ENCODE measurements around the gene NBPF15.
"Not testable (repeated sequence)": the region's sequence is repeated elsewhere in the genome, so short reads cannot be mapped to it uniquely, and the experiment has no call there.

The NBPF15 gene, protein sequence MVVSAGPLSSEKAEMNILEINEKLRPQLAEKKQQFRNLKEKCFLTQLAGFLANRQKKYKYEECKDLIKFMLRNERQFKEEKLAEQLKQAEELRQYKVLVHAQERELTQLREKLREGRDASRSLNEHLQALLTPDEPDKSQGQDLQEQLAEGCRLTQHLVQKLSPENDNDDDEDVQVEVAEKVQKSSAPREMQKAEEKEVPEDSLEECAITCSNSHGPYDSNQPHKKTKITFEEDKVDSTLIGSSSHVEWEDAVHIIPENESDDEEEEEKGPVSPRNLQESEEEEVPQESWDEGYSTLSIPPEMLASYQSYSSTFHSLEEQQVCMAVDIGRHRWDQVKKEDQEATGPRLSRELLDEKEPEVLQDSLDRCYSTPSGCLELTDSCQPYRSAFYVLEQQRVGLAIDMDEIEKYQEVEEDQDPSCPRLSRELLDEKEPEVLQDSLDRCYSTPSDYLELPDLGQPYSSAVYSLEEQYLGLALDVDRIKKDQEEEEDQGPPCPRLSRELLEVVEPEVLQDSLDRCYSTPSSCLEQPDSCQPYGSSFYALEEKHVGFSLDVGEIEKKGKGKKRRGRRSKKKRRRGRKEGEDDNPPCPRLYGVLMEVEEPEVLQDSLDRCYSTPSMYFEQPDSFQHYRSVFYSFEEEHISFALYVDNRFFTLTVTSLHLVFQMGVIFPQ

DNA sequence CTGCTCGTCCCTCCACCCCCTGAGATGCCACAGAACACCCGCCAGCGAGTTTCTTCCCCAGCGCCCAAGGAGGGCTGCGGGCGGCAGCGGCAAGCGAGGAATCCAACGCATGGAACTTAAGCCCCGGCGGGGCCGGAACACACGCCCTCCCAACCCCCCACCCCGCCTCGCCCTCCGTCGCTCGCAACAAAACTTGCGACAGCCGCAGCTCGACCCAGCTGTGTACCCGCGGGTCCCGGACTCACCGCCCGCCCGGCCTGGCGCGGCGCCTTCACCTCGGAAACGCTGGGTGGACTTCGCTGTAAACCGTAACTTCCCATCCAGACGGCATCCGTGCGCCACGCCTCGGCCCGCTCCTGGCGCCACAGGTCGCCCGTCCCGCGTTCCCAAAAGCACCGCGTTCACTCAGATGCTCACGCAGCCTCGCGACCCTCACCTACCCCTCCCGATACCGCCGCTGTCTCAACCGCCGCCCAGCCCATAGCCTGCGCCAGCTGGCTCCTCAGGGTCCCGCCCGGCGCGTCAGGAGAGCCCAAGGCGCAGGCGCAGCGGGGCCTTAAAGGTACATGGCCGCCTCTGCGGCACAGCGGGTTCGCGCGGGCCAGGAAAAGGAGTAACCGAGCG lies at the start of gene NBPF15:
NBPF15 (minus strand) TSS at position 534 of the 624 bp plus-strand sequence. CDS start 21,666 bp downstream, outside the sequence.
- peak; percentile 43 for DNase-seq (ENCODE audit: low spot score)

DNA sequence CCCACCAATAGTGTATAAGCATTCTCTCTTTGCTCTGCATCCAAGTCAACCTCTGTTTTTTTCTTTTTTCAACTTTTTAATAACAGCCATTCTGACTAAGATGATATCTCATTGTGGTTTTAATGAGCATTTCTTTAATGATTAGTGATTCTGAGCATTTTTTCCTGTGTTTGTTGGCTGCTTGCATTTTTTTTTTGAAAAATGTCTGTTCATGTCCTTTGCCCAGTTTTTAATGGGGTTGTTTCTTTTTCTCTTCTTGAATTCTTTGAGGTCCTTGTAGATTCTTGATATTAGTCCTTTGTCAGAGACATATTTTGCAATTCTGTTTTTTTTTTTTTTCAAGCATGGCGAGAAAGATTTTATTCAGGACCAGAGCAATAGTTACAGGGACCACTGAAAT lies 35.0 kb upstream of the NBPF15 start:
- DNase-seq (ENCODE audit: low spot score), result not testable (repeated sequence)

GRCh38 chr1:144494130-144494529 lies 32.7 kb upstream of the NBPF15 start:
- not testable (repeated sequence) for DNase-seq (ENCODE audit: low spot score)

- peak; percentile 3 for DNase-seq (ENCODE audit: low spot score)
These were observed 28.9 kb upstream of the NBPF15 start for GRCh38 chr1:144490394-144490793.

DNA sequence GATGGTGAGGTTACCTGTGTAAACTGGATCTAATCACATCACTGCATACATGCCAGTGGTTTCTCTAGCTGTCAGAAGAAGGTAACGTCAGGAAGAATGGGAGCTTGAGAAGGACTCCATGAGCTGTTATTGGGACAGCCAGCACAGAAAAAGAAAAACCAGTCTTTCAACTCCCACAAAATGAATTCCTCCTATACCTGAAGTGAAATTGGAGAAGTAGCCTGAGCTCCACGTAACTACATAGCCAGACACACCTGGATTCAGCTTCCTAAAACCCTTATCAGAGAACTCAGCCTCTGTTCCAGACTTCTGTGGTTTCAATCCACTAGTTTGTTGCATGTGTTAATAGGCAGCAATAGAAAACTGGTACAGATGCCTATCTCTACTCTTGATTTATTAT lies 25.5 kb upstream of the NBPF15 start:
- not testable (repeated sequence) for DNase-seq (ENCODE audit: low spot score)

- not testable (repeated sequence) for DNase-seq (ENCODE audit: low spot score)
These were observed 23.9 kb upstream of the NBPF15 start for GRCh38 chr1:144485048-144485993.

- not testable (repeated sequence) for DNase-seq (ENCODE audit: low spot score)
These were observed 12.4 kb upstream of the NBPF15 start for GRCh38 chr1:144473897-144474296.

DNA sequence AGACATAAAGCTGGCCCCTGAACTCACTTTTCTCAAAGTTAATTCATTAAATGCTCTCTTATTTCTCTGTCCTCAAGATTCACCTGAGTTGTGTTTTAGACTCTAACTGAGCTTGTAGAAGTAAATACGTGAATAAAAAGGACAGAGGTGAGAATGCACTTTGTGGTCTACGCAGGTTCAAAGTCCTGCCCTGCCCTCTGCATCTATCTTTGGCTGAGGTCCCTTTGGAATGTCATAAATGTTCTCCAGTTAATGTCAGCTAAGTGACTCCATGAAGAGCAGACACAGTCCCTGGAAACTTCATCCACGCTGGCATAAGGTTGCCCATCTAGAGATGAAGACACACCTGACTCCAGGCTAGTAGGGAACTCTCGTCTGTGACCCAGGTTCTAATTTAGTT lies 10.0 kb upstream of the NBPF15 start:
- DNase-seq (ENCODE audit: low spot score), result not testable (repeated sequence)

GRCh38 chr1:144461778-144462177 lies 309 bp upstream of the NBPF15 start:
- DNase-seq (ENCODE audit: low spot score), result not testable (repeated sequence)

GRCh38 chr1:144460686-144461085 lies 783 bp downstream of the NBPF15 start:
- DNase-seq (ENCODE audit: low spot score), result not testable (repeated sequence)

DNA sequence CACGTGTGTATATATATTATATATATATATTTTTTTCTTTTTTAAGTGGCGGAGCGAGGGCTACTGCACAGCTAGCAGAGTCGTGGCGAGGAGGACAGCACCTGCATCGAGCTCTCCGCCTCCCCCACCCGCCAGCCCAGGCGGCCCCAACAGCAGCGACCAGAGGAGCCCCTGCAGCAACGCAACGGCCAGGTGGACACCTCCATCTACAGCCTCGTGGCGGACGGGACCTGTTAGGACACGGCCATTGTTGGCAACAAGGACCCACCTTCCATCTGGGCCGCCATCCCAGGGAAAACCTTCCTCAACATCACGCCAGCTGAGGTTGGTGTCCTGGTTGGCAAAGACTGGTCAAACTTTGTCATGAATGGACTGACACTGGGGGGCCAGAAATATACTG lies 19.1 kb downstream of the NBPF15 start:
- DNase-seq (ENCODE audit: low spot score), result not testable (repeated sequence)

DNA sequence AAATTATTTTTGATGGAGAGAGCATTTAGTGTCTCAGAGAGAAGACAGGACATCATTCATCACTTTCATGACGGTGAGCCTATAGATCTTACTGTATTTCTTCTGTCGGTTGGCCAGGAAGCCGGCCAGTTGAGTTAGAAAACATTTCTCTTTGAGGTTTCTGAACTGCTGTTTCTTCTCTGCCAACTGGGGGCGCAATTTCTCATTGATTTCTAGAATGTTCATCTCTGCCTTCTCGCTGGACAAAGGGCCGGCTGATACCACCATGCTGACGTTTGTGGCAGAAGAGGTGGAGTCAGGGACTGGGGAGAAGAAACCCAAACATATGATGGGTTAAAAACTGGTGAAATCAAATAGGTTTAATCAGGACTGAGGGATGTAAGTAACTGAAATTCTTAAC lies 21.7 kb downstream of the NBPF15 start:
- not testable (repeated sequence) for DNase-seq (ENCODE audit: low spot score)

GRCh38 chr1:144418891-144419694 lies 42.4 kb downstream of the NBPF15 start:
- DNase-seq (ENCODE audit: low spot score), result peak; percentile 80

DNA sequence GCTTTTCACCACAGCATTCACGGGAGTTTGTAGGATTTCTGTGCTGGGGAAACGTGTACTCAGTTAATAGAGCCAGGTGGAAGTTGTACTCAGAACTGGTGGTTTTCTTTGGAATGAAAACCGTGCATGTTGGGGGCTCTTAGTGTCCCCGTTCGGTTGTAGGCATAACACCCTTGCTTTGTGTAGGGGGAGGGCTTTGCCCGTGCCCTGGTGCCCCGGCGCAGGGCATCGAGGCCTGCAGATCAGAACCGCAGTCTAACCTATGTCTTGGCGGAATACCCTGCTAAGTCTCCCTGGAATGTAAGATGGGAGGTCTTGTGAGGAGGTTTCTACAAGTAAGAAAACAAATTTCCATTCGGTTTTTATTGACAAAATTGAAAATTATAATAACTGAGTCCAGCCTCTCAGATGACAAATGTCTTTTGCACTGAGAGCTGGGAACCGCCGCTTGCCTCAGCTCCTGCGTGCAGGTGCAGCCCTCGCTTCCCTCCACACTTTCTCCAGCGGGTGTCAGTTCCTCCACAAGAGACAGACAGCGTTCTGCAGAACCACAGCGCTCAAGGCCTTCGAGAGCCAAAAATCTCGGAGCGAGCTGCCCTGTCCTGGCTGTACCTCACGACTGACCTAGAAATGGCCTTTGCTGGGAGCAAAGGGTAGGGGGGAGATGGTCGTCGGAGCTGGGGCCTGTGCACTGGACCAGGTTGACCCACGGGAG lies 47.9 kb downstream of the NBPF15 start:
- not testable (repeated sequence) for DNase-seq (ENCODE audit: low spot score)

- DNase-seq (ENCODE audit: low spot score), result peak; percentile 99
These were observed 48.7 kb downstream of the NBPF15 start for GRCh38 chr1:144412491-144413403.

GRCh38 chr1:144412068-144412471 lies 49.4 kb downstream of the NBPF15 start:
- DNase-seq (ENCODE audit: low spot score), result peak; percentile 85

DNA sequence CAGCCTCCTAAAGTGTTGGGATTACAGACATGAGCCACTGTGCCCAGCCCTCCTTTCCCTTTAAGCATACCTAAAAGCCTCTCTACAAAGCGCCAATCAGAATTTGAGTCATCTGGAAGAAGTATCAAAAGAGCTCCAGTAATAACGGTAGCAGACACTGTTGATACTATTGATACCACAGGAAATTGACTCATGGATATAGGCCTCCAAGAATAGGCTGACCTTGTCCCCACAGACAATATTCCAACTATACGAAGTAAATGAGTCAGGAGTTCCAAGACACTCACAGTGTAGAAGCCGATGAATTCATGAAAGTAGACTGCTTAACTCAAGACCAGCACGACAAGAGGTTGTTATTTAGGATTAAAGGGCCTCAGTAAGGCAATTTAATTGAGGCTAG lies 58.7 kb downstream of the NBPF15 start:
- not testable (repeated sequence) for DNase-seq (ENCODE audit: low spot score)

DNA sequence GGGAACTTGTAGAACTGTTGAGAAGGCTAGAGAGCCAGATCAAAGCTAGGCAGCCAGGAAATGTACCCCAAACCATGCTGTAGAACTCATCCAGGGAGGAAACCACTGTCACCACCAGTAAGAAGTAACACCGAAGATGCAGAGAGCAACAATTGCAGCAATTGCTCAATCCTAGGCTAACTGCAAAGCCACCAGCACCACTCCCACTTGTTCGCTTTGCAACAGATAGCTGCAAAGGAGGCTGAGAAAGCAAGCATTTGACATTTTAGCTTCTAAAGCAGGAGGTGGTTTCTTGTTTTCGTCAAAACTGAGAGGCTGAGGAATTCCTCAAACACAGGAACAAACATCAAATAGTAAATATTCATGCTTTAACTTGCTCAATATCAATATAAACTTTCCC lies 89.8 kb downstream of the NBPF15 start:
- not testable (repeated sequence) for DNase-seq (ENCODE audit: low spot score)

All from cerebellar cortex (tissue), 1 donor.